Gastroesophageal sphincter (tissue), 4 donors: ENCODE data around the gene CD274. TPM values are rescaled to one million over a fixed set of nuclear protein-coding genes. Genes with fewer than 3 reads are reported as not detected.

Experiments used
- ATAC-seq: fragments of 150-250 bp; one replicate; pipeline ENCODE4 v1.9.1; 2016; ENCODE audit warnings: mild to moderate bottlenecking, moderate library complexity
- H3K27ac ChIP-seq, 4 donors: fragments of 200-600 bp; sonication (generic) in 3 of 4; 1 replicate in 3 of 4; 2 replicates in 1 of 4; pipeline ENCODE4 v1.5.1; 2016 to 2019
- H3K27me3 ChIP-seq: fragments of 200-600 bp; sonication (generic); one replicate; pipeline ENCODE4 v1.5.1; 2019
- H3K36me3 ChIP-seq, 2 donors: fragments of 200-600 bp; sonication (generic); one replicate each; pipeline ENCODE4 v1.5.1; 2019; ENCODE audit warnings: control low read depth in 1 of 2
- H3K4me1 ChIP-seq, 3 donors: fragments of 200-600 bp; sonication (generic); 1 replicate in 2 of 3; 2 replicates in 1 of 3; pipeline ENCODE4 v1.5.1; 2016 to 2019; ENCODE audit warnings: control low read depth in 2 of 3
- H3K4me3 ChIP-seq, 2 donors: fragments of 200-600 bp; sonication (generic); one replicate each; pipeline ENCODE4 v1.5.1; 2019; ENCODE audit warnings: mild to moderate bottlenecking in 1 of 2, moderate library complexity in 1 of 2
- H3K9me3 ChIP-seq, 3 donors: fragments of 200-600 bp; sonication (generic); one replicate each; pipeline ENCODE4 v1.5.1; 2017 to 2019; ENCODE audit warnings: control low read depth in 2 of 3
- EP300 ChIP-seq: sonication (generic); formaldehyde crosslinking; IDR thresholded peaks from one replicate; pipeline ENCODE4 v1.6.1; 2017; ENCODE audit warnings: antibody characterized with exemption, mild to moderate bottlenecking
- POLR2A ChIP-seq, 2 donors: fragments of 450-650 bp; IDR thresholded peaks; one replicate each; pipeline ENCODE4 v1.6.1; 2017; ENCODE audit warnings: antibody characterized with exemption in 2 of 2, mild to moderate bottlenecking in 2 of 2, moderate library complexity in 1 of 2
- POLR2AphosphoS5 ChIP-seq: sonication (generic); formaldehyde crosslinking; IDR thresholded peaks from one replicate; pipeline ENCODE4 v1.6.1; 2017; ENCODE audit warnings: antibody characterized with exemption
- WGBS, 2 donors: methylation state at CpG; one replicate each; pipeline ENCODE4 v1.1.5; 2018; ENCODE audit warnings: low coverage in 1 of 2; 5-methylcytosine and 5-hydroxymethylcytosine counted together
- total RNA-seq, 4 donors: library from RNA; depleted of rRNA; stranded (reverse); fragments of >200 nt; gene quantifications; one replicate each; pipeline ENCODE4 v1.1.0, GENCODE V29; 2016
- TF ChIP-seq, protein P1 (sequence below), 4 experiments: fragments of 200-600 bp in 2 of 4; fragments of 450-650 bp in 2 of 4; sonication (generic) in 1 of 4; IDR thresholded peaks; one replicate each; pipeline ENCODE4 v1.5.1; 2017 to 2019; ENCODE audit warnings: antibody characterized with exemption in 4 of 4, mild to moderate bottlenecking in 2 of 4, moderate library complexity in 2 of 4

Gene CD274
- total RNA-seq, 4 donors from 2014 or later: 0.73 to 3.6 (median 2.7) TPM

DNA sequence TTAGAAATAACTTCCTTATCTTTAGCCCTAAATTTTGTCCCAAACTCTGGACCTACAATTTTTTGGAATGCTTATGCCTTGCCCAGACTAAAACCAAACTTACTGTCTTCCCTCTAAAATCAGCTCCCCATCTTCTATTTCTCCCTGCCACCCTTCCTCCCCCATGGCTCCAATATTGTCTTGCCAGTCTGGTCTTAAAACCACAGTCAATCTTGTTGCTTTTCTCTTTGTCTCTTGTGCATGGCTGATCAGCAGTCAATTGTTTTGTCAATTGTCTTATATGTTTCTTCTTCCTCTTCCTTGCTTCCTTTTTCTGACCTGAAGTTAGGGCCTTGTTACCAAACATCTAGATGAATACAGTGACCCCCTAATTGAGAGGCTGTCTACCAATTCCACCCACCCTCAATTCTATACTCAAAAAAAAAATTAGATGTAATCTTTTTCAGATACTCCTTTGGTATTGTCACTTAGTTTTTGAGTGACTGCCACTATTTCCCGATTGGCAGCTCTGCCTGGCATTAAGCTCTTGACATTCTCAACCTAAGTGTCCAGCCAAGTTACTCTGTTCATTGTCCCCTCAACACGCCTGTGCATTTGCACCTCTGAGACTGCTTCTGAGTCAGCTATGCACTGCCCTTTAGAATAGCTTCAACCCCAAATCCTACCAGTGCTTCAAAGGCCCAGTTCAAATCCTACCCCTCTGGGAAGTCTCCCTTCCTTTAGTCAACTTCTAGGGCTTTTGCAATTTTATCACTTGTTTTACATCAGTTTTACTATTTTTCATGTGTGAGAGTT is 62.5 kb downstream of the CD274 start:
- Histone ChIP-seq H3K9me3 (no peaks in the 10 kb centered on the region), H3K27me3 (no peaks in the 10 kb centered on the region), H3K4me1 (peaks cover 0 to 14% (median 0%) of the 10 kb centered on the region in 3 donors), H3K4me3 (no peak overlapping the region), H3K36me3 (no peaks in the 10 kb centered on the region), H3K27ac (no peak overlapping the region)
- no peak for ATAC-seq
- 80 to 91% methylated on average over 2 of the region's 2 CpGs for WGBS, 2 donors
- no peak for TF ChIP-seq POLR2A (IDR thresholded peaks at IDR 0.05)
- TF ChIP-seq EP300: no peak
- TF ChIP-seq, protein P1, sequence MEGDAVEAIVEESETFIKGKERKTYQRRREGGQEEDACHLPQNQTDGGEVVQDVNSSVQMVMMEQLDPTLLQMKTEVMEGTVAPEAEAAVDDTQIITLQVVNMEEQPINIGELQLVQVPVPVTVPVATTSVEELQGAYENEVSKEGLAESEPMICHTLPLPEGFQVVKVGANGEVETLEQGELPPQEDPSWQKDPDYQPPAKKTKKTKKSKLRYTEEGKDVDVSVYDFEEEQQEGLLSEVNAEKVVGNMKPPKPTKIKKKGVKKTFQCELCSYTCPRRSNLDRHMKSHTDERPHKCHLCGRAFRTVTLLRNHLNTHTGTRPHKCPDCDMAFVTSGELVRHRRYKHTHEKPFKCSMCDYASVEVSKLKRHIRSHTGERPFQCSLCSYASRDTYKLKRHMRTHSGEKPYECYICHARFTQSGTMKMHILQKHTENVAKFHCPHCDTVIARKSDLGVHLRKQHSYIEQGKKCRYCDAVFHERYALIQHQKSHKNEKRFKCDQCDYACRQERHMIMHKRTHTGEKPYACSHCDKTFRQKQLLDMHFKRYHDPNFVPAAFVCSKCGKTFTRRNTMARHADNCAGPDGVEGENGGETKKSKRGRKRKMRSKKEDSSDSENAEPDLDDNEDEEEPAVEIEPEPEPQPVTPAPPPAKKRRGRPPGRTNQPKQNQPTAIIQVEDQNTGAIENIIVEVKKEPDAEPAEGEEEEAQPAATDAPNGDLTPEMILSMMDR (IDR thresholded peaks at IDR 0.05): no peak
- no peak for TF ChIP-seq POLR2AphosphoS5

DNA sequence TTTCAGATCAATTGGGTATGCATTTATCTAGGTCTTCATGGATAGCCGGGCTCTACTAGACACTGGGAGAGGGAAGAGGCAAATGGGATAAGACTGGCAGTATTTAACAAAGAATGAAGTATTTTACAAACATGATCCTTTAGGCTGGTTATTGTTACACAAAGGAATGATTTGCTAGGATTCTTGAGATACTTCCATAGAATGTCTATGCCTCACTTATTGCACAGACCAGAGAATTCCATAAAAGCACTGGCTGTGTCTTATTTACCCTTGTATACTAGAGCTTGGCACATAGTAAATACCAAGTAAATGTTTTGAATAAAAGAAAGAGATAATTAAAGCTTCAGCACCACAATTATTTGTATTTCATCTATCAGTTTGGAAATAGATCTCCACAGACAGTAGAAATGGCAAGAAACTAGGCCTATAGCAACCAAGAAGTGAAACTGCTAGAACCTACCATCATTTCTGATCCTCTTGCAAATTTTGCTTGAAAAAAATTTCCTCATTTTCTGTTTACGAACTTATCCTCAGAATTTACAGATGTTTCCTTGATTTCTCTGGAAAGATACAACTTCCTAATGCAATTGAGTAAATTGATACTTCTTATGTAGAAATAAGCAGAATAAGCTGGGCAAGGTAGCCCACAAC is 63.7 kb downstream of the CD274 start:
- Histone ChIP-seq H3K27ac (no peak overlapping the region), H3K36me3 (no peaks in the 10 kb centered on the region), H3K4me3 (no peak overlapping the region), H3K9me3 (no peaks in the 10 kb centered on the region), H3K27me3 (no peaks in the 10 kb centered on the region), H3K4me1 (peaks cover 0 to 23% (median 3%) of the 10 kb centered on the region in 3 donors)
- no peak for ATAC-seq
- WGBS, 2 donors: 81% methylated on average over 2 of the region's 2 CpGs
- TF ChIP-seq POLR2AphosphoS5 (no peak), EP300 (no peak), POLR2A (IDR thresholded peaks at IDR 0.05) (no peak)
- TF ChIP-seq, protein P1 (IDR thresholded peaks at IDR 0.05): no peak

- no peak for TF ChIP-seq POLR2AphosphoS5
- TF ChIP-seq POLR2A (IDR thresholded peaks at IDR 0.05): no peak
- TF ChIP-seq EP300: no peak
- TF ChIP-seq, protein P1 (IDR thresholded peaks at IDR 0.05): no peak
- Histone ChIP-seq H3K27ac (no peak overlapping the region), H3K36me3 (no peaks in the 10 kb centered on the region), H3K9me3 (no peaks in the 10 kb centered on the region), H3K4me3 (no peak overlapping the region), H3K4me1 (peaks cover 0 to 21% (median 3%) of the 10 kb centered on the region in 3 donors), H3K27me3 (no peaks in the 10 kb centered on the region)
- whole genome bisulfite sequencing, 2 donors: 87% methylated on average over 4 to 6 of the region's 6 CpGs
- ATAC-seq: no peak
These were observed 64.4 kb downstream of the CD274 start for GRCh38 chr9:5514617-5515260.

DNA sequence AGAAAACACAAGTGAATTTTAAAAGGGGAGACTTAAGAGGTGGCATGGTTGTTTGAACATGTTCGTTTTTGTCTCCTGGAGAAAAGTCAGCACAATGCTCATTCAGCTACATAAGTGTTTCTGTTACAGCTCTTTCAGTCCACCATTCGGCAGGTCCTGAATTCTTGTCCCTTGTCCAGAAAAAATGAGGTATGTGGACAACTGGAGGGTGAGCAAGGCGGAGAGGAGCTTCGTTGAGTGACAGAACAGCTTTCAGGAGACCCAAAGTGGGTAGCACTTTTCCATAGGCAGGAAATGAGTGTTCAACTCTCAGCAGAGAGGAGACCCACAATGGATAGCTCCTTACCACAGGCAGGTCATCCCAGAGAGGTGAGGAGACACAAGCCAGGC is 64.9 kb downstream of the CD274 start:
- Histone ChIP-seq H3K27ac (no peak overlapping the region), H3K4me3 (no peak overlapping the region), H3K27me3 (no peaks in the 10 kb centered on the region), H3K9me3 (no peaks in the 10 kb centered on the region), H3K4me1 (peaks cover 0 to 18% (median 3%) of the 10 kb centered on the region in 3 donors), H3K36me3 (no peaks in the 10 kb centered on the region)
- ATAC-seq: no peak
- WGBS, 2 donors: 72% methylated on average over 2 of the region's 4 CpGs; no CpG with 5 or more reads in 1 of the 2 donors
- TF ChIP-seq POLR2A (IDR thresholded peaks at IDR 0.05) (no peak), POLR2AphosphoS5 (no peak), EP300 (no peak)
- TF ChIP-seq, protein P1 (IDR thresholded peaks at IDR 0.05): no peak
